CD14-positive monocyte (primary cell): ENCODE data around the gene C1orf226. TPM values are rescaled to one million over a fixed set of nuclear protein-coding genes. Genes with fewer than 3 reads are reported as not detected.

Experiments used
- DNase-seq, 3 donors: peaks; one replicate each; pipeline ENCODE4 v3.0.0-alpha.2; 2011 to 2022
- H2AFZ ChIP-seq: 2 replicates; pipeline ENCODE4 v1.6.0; 2012; ENCODE audit warnings: mild to moderate bottlenecking, low read depth, low read length, inconsistent platforms; ENCODE audit not compliant: insufficient read depth, poor library complexity, severe bottlenecking
- H3K27ac ChIP-seq, 2 donors: 1 replicate in 1 of 2; 2 replicates in 1 of 2; pipeline ENCODE4 v1.5.1; 2012 to 2013; ENCODE audit warnings: low read length in 2 of 2, control low read depth in 1 of 2, inconsistent platforms in 1 of 2, low read depth in 1 of 2, mild to moderate bottlenecking in 1 of 2
- H3K27me3 ChIP-seq, 2 donors: one replicate each; pipeline versions ENCODE4 v1.6.0 to v1.6.1; 2011 to 2013; ENCODE audit warnings: low read length in 2 of 2; ENCODE audit not compliant: control insufficient read depth in 2 of 2, insufficient read depth in 2 of 2
- H3K36me3 ChIP-seq, 2 donors: replicated peaks in 1 of 2; 1 replicate in 1 of 2; 2 replicates in 1 of 2; pipeline versions ENCODE4 v1.5.1 to v1.6.1; 2012 to 2013; ENCODE audit warnings: low read length in 2 of 2, control low read depth in 1 of 2, inconsistent platforms in 1 of 2, mild to moderate bottlenecking in 1 of 2; ENCODE audit not compliant: insufficient read depth in 2 of 2, control insufficient read depth in 1 of 2
- H3K4me1 ChIP-seq, 2 donors: 1 replicate in 1 of 2; 2 replicates in 1 of 2; pipeline versions ENCODE4 v1.5.1 to v1.6.1; 2012 to 2013; ENCODE audit warnings: low read length in 2 of 2, control low read depth in 1 of 2, inconsistent platforms in 1 of 2, mild to moderate bottlenecking in 1 of 2, moderate library complexity in 1 of 2; ENCODE audit not compliant: insufficient read depth in 2 of 2, control insufficient read depth in 1 of 2
- H3K4me2 ChIP-seq: replicated peaks from 2 replicates; pipeline ENCODE3; 2012; ENCODE audit warnings: low read length, moderate library complexity, mild to moderate bottlenecking; ENCODE audit not compliant: poor library complexity, severe bottlenecking; ENCODE audit errors: extremely low read depth
- H3K4me3 ChIP-seq, 3 experiments: fragments of 200-600 bp in 1 of 3; sonication (generic) in 1 of 3; replicated peaks in 1 of 3; 1 replicate in 2 of 3; 2 replicates in 1 of 3; pipeline ENCODE4 v1.5.1; 2011 to 2013; ENCODE audit warnings: low read length in 3 of 3, mild to moderate bottlenecking in 3 of 3, control low read depth in 2 of 3, low read depth in 2 of 3, inconsistent platforms in 1 of 3, moderate library complexity in 1 of 3
- H3K79me2 ChIP-seq: 2 replicates; pipeline ENCODE4 v1.6.0; 2012; ENCODE audit warnings: mild to moderate bottlenecking, control low read depth, inconsistent platforms, low read length, moderate library complexity; ENCODE audit not compliant: insufficient read depth
- H3K9ac ChIP-seq: 2 replicates; pipeline ENCODE4 v1.6.0; 2017; ENCODE audit warnings: low read length, mild to moderate bottlenecking; ENCODE audit not compliant: insufficient read depth, poor library complexity, severe bottlenecking
- H3K9me3 ChIP-seq, 2 donors: replicated peaks in 1 of 2; 1 replicate in 1 of 2; 2 replicates in 1 of 2; pipeline versions ENCODE4 v1.5.1 to v1.6.1; 2012 to 2013; ENCODE audit warnings: low read length in 2 of 2, control low read depth in 1 of 2; ENCODE audit not compliant: control insufficient read depth in 1 of 2, insufficient read depth in 1 of 2
- H4K20me1 ChIP-seq: 2 replicates; pipeline ENCODE4 v1.6.0; 2012; ENCODE audit warnings: mild to moderate bottlenecking, low read length, control low read depth, moderate library complexity; ENCODE audit not compliant: insufficient read depth
- H3K27ac Mint-ChIP-seq, 7 donors: one replicate each; pipeline ENCODE4 v1.8.0; 2020; ENCODE audit warnings: mild to moderate bottlenecking in 7 of 7, mixed read lengths in 7 of 7, moderate library complexity in 6 of 7, inconsistent platforms in 2 of 7
- H3K27me3 Mint-ChIP-seq, 3 donors: one replicate each; pipeline ENCODE4 v1.8.0; 2021 to 2022; ENCODE audit warnings: low read depth in 3 of 3, mild to moderate bottlenecking in 3 of 3, mixed read lengths in 3 of 3, moderate library complexity in 3 of 3, inconsistent platforms in 1 of 3
- H3K36me3 Mint-ChIP-seq, 2 donors: one replicate each; pipeline ENCODE4 v1.8.0; 2020; ENCODE audit warnings: mixed read lengths in 2 of 2, inconsistent platforms in 1 of 2, mild to moderate bottlenecking in 1 of 2
- H3K4me1 Mint-ChIP-seq: one replicate; pipeline ENCODE4 v1.8.0; 2020; ENCODE audit warnings: mild to moderate bottlenecking, mixed read lengths
- H3K4me3 Mint-ChIP-seq, 2 donors: one replicate each; pipeline ENCODE4 v1.8.0; 2020; ENCODE audit warnings: mild to moderate bottlenecking in 2 of 2, mixed read lengths in 2 of 2, moderate library complexity in 1 of 2
- H3K9me3 Mint-ChIP-seq, 7 donors: one replicate each; pipeline ENCODE4 v1.8.0; 2020 to 2022; ENCODE audit warnings: mixed read lengths in 7 of 7, mild to moderate bottlenecking in 6 of 7, moderate library complexity in 6 of 7, inconsistent platforms in 2 of 7
- WGBS: methylation state at CpG from one replicate; pipeline ENCODE4 v1.1.5; 2013; ENCODE audit warnings: missing lambda C conversion rate; ENCODE audit not compliant: insufficient coverage; 5-methylcytosine and 5-hydroxymethylcytosine counted together
- intact Hi-C, 2 donors: fragments of 100-400 bp; cut with micrococcal nuclease; formaldehyde crosslinking; loops; one replicate each; pipeline versions ENCODE4 v1.15.0 to v1.15.1; 2023
- polyA plus RNA-seq, 3 donors: library from polyadenylated mRNA; depleted of rRNA in 1 of 3; unstranded in 2 of 3; stranded (reverse) in 1 of 3; fragments of 300-500 nt in 2 of 3; fragments of >200 nt in 1 of 3; fragmentation: Illumina TruSeq in 2 of 3; gene quantifications; 1 replicate in 2 of 3; 2 replicates in 1 of 3; pipeline ENCODE4 v1.2.3, GENCODE V29; 2012 to 2021
- TF ChIP-seq, protein P1 (sequence below): fragments of 200-600 bp; IDR thresholded peaks from one replicate; pipeline ENCODE4 v1.8.0; 2022; ENCODE audit warnings: antibody characterized with exemption, mild to moderate bottlenecking

Gene C1orf226
- polyA plus RNA-seq, 3 donors, result 0.10 to 0.31 TPM; not detected in 1

DNA sequence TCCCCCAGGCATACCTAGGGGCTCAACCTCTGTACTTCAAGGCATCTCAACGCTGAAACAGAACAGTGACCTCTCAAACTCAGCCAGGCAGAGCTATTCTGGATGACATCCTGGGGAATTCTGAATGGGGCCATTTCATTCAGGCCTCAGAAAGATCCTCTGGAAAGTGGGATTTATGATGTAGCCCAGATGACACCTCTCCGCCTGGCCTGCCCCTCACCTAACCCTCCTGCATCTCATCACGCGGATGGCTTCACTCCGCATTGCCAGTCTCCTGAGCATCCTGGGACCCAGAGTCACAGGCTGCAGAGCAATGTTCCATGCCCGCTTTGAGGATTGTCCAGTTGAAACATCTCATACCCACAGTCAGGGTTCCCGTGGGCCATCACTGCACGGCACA lies 6.1 kb upstream of the C1orf226 start:
- H3K36me3 Mint-ChIP-seq, result no peaks in the 10 kb centered on the region
- Histone ChIP-seq H3K9me3 (no peaks in the 10 kb centered on the region), H3K4me2 (no peak overlapping the region), H3K36me3 (no peaks in the 10 kb centered on the region), H3K79me2 (no peaks in the 10 kb centered on the region), H3K27me3 (no peaks in the 10 kb centered on the region), H3K4me3 (no peak overlapping the region), H2AFZ (no peak overlapping the region), H3K4me1 (no peaks in the 10 kb centered on the region), H3K27ac (no peak overlapping the region), H3K9ac (no peak overlapping the region), H4K20me1 (no peaks in the 10 kb centered on the region)
- H3K27me3 Mint-ChIP-seq, result peaks cover 1 to 6% (median 2%) of the 10 kb centered on the region in 3 donors
- H3K9me3 Mint-ChIP-seq, result no peaks in the 10 kb centered on the region
- intact Hi-C loops, result no loop called here
- TF ChIP-seq, protein P1, sequence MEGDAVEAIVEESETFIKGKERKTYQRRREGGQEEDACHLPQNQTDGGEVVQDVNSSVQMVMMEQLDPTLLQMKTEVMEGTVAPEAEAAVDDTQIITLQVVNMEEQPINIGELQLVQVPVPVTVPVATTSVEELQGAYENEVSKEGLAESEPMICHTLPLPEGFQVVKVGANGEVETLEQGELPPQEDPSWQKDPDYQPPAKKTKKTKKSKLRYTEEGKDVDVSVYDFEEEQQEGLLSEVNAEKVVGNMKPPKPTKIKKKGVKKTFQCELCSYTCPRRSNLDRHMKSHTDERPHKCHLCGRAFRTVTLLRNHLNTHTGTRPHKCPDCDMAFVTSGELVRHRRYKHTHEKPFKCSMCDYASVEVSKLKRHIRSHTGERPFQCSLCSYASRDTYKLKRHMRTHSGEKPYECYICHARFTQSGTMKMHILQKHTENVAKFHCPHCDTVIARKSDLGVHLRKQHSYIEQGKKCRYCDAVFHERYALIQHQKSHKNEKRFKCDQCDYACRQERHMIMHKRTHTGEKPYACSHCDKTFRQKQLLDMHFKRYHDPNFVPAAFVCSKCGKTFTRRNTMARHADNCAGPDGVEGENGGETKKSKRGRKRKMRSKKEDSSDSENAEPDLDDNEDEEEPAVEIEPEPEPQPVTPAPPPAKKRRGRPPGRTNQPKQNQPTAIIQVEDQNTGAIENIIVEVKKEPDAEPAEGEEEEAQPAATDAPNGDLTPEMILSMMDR, result no peak
- H3K4me3 Mint-ChIP-seq, result no peak overlapping the region
- DNase-seq, result no peak
- 88% methylated on average over 4 of the region's 8 CpGs for WGBS
- no peaks in the 10 kb centered on the region for H3K4me1 Mint-ChIP-seq
- peak overlapping the region in 1 of 7 donors; percentile 74 for H3K27ac Mint-ChIP-seq

DNA sequence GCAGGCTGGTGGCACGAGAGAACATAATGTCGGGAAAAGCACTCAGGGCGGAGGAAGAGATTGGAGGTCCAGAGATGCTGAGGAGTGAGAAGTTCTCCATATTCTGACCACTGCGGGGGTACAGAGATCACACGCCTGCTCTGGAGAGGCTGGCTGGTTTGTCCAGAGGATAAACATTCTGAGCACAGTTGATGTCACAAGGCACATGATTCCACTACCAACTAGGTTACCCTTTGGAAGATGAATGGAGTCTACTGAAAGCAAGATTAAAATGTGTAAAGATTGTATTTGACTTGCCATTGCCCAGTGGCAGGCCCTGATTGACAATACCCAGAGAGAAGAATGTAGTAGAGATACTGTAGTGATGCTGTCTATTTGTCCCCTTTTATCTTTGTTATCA lies 4.8 kb upstream of the C1orf226 start, which contains the start of gene SPATA46:
Gene SPATA46 (minus strand): TSS at position 164 of the 400 bp plus-strand sequence. CDS start 64 bp downstream, at position 100.
- H3K36me3 Mint-ChIP-seq, result no peaks in the 10 kb centered on the region
- Histone ChIP-seq H3K27me3 (no peaks in the 10 kb centered on the region), H3K9ac (no peak within 1 kb of the TSS), H3K4me2 (no peak within 1 kb of the TSS), H3K9me3 (no peaks in the 10 kb centered on the region), H3K36me3 (no peaks in the 10 kb centered on the region), H2AFZ (no peak within 1 kb of the TSS), H3K4me1 (peaks cover 0 to 4% of the 10 kb centered on the region in 2 donors), H3K27ac (no peak within 1 kb of the TSS), H3K4me3 (no peak within 1 kb of the TSS), H3K79me2 (no peaks in the 10 kb centered on the region), H4K20me1 (no peaks in the 10 kb centered on the region)
- no peaks in the 10 kb centered on the region for H3K9me3 Mint-ChIP-seq
- TF ChIP-seq, protein P1, result no peak
- peaks cover 5% of the 10 kb centered on the region for H3K4me1 Mint-ChIP-seq
- 90% methylated on average over 2 of the region's 5 CpGs for WGBS
- H3K27ac Mint-ChIP-seq, result no peak within 1 kb of the TSS
- intact Hi-C loops, result no loop called here
- no peak within 1 kb of the TSS for H3K4me3 Mint-ChIP-seq
- no peak for DNase-seq
- peaks cover 1 to 6% (median 2%) of the 10 kb centered on the region in 3 donors for H3K27me3 Mint-ChIP-seq
